HG03432 (cell line): ENCODE data around the gene TP53TG3.
"Not testable (repeated sequence)": the region's sequence is repeated elsewhere in the genome, so short reads cannot be mapped to it uniquely, and the experiment has no call there.

Experiments
- ATAC-seq: cut with Tn5 transposase; IDR thresholded peaks from one replicate; pipeline ENCODE4 v1.9.1; 2021; ENCODE audit warnings: mild to moderate bottlenecking, moderate library complexity; ENCODE audit not compliant: unreplicated experiment

The TP53TG3 gene

GRCh38 chr16:32676065-32676464 is at the start of gene TP53TG3:
TSS of gene TP53TG3 (minus strand) at chr16:32676165. CDS start at chr16:32676097, 68 bp downstream.
- not testable (repeated sequence) for ATAC-seq

GRCh38 chr16:32650876-32651275 is 25.1 kb downstream of the TP53TG3 start:
- not testable (repeated sequence) for ATAC-seq

GRCh38 chr16:32647562-32647961 is 28.4 kb downstream of the TP53TG3 start:
- not testable (repeated sequence) for ATAC-seq

- not testable (repeated sequence) for ATAC-seq
These were observed 29.2 kb downstream of the TP53TG3 start for GRCh38 chr16:32646780-32647179.

- ATAC-seq: not testable (repeated sequence)
These were observed 29.8 kb downstream of the TP53TG3 start for GRCh38 chr16:32646177-32646576.

GRCh38 chr16:32645278-32645908 is 30.6 kb downstream of the TP53TG3 start:
- ATAC-seq: not testable (repeated sequence)

GRCh38 chr16:32644715-32645114 is 31.2 kb downstream of the TP53TG3 start:
- not testable (repeated sequence) for ATAC-seq

- ATAC-seq: not testable (repeated sequence)
These were observed 38.4 kb downstream of the TP53TG3 start for GRCh38 chr16:32637614-32638013.

GRCh38 chr16:32632096-32632495 is 43.9 kb downstream of the TP53TG3 start:
- not testable (repeated sequence) for ATAC-seq
